HG03575 (cell line): ENCODE data around the gene RDH16.
"Not testable (repeated sequence)": the region's sequence is repeated elsewhere in the genome, so short reads cannot be mapped to it uniquely, and the experiment has no call there.

Source experiments
- ATAC-seq: cut with Tn5 transposase; IDR thresholded peaks from one replicate; pipeline ENCODE4 v1.9.1; 2021; ENCODE audit not compliant: unreplicated experiment, insufficient number of reproducible peaks, low FRiP score; ENCODE audit errors: extremely low read depth

RDH16 gene

GRCh38 chr12:56932146-56932545, 25.3 kb downstream of the RDH16 start:
- ATAC-seq, result no peak

DNA sequence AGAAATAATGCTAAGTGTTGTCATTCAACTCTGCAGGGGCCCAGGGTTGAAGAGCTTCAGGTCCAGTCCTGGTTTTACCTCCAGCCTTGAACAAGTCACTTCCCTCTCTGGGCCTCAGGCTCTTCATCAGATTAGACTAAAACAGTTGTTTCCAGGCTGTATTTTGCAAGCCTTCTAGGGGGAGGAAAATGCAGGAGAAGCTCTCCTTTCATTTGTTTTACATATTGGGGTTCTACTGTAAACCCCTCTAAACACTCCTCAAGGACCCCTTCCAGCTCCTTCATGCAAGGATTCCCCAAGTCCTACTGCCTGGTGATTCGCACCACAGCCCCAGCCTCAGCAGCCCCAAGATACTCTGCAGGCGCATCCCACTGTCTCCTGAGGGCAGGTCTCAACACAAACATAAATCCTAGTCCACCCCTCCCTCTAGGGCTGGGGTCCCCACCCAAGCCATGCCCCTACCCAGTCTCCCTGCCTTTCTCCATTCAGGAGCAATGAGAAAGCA, 25.9 kb downstream of the RDH16 start:
- no peak for ATAC-seq

DNA sequence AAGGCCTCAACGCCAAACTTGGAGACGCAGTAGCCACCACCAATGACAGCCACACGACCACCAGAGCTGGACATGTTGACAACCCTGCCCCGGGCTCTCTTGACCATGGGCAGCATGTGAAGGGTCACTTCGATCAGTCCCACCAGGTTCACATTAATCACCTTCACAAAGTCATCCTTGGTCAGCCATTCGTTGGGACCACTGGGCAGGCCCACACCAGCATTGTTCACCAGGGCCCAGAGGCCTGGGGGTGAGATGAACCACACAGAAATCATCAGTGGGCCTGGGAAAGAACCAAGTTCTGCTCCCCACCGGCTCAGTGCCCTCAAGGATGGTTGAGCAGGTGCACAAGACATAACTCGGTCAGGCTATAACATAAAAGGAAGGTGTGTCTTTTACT, 27.2 kb downstream of the RDH16 start:
- ATAC-seq, result no peak

DNA sequence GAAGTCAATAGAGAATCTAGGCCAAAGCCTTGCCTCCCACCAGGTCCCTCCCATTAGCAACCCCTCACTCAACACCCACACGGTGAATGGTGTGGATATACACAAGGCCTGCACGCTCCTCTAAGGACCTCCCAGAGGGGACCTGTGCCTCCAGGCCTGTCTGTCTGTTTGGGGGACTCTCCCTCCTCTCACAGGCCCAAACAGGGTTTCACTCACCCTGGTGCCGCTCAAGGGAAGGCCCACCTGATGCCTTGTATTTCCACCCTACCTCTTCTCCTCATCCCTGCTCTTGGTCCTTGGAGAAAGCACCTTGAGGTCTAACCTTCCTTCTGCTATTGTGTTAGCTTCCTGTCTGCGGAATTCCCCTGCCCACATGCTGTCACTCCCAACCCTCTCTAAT, 27.6 kb downstream of the RDH16 start:
- no peak for ATAC-seq

- no peak for ATAC-seq
Observed at GRCh38 chr12:56928262-56928661, 29.1 kb downstream of the RDH16 start.

DNA sequence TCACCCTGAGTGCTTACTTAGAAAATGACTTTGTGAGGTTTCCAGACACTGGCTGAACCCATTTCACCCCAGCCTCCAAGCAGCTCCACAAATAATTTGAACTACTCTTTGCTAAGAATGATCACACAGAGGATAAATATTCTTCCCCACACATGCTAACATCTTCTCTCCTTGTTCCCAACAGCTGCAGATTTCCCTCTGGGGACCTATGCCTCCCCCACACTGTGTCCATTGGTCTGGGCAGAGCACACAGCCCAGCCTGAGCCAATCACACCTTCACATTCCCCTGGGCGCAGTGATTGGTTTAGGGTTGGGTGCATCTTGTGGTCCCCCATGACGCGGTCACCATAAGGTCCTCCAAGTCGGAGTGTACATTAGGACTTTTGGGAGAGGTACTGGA, 30.1 kb downstream of the RDH16 start:
- ATAC-seq, result no peak

DNA sequence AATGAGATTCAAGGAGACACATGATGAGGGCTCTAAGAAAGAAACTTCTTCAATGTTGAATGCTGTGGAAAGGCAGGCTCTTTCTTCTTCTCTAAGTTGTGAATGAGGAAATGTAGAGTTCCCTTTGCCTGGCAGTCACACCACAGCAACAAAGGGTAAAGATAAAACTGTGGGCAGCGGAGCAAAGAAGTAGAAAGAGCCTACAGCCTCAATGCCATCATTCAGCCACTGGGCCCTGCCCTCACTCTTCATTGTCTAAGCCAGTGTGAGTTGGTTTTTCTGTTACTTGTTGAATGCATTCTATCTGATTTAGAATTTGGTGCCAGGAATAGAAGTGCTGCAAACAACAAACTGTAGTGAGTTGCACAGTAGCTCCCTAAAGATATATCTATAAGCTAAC, 35.4 kb downstream of the RDH16 start:
- no peak for ATAC-seq

- ATAC-seq, result no peak
Observed at GRCh38 chr12:56921346-56921745, 36.1 kb downstream of the RDH16 start.

DNA sequence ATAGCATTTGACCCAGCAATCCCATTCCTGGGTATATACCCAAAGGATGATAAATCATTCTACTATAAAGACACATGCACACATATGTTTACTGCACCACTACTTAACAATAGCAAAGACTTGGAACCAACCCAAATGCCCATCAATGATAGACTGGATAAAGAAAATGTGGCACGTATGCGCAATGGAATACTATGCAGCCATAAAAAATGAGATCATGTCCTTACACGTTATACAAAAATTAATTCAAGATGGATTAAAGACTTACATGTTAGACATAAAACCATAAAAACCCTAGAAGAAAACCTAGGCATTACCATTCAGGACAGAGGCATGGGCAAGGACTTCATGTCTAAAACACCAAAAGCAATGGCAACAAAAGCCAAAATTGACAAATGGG, 39.3 kb downstream of the RDH16 start:
- ATAC-seq, result not testable (repeated sequence)

- ATAC-seq, result no peak
Observed at GRCh38 chr12:56916996-56917333, 40.4 kb downstream of the RDH16 start.

DNA sequence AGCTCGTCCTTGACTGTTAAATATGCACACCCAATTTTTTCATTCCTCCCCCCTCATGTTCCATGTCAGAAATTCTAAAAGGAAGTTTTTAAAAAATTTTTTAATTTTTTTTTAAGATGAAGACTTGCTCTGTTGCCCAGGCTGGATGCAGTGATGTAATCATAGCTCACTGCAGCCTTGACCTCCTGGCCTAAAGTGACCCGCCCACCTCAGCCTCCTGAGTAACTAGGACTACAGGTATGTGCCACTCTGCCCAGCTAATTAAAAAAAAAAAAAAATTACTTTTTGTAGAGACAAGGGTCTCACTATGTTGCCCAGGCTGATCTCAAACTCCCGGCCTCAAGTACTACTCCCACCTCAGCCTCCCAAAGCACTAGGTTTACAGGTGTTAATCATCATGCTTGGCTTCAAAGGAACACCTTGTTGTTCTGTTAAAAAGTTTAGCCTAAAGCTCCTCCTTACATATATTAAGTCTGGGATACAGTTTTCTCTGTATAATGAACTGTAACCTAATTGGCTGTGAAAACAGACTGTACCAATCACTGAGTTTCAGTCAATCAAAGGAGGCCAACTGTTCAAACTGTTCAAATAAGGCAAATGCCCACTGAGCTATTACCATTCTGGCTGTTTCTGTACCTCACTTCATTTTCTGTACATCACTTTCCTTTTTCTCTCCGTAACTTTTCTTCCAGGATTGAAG, 41.0 kb downstream of the RDH16 start:
- ATAC-seq, result no peak

GRCh38 chr12:56914724-56915123, 42.7 kb downstream of the RDH16 start:
- no peak for ATAC-seq

DNA sequence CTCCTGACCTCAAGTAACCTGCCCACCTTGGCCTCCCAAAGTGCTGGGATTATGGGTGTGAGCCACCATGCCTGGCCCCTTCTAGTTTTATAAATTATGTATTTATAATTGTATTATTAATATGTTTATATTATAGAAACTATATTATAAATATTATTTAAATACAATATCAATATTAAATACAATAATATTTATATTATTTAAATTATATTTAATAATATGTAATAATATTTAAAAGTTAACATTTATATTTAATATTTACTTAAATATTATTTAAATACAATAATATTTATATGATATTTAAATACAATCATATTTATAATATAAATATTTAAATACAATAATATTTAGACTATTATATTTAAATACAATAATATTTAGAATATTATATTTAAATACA, 43.2 kb downstream of the RDH16 start:
- ATAC-seq, result no peak

DNA sequence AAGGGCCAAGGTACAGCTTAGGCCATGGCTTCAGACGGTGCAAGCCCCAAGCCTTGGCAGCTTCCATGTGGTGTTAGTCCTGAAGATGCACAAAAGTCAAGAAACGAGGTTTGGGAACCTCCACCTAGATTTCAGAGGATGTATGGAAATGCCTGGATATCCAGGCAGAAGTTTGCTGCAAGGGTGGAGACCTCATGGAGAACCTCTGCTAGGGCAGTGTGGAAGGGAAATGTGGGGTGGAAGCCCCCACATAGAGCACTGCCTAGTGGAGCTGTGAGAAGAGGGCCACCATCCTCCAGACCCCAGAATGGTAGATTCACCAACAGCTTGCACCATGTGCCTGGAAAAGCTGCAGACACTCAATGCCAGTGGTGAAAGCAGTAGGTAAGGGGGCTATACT, 48.0 kb downstream of the RDH16 start:
- not testable (repeated sequence) for ATAC-seq

DNA sequence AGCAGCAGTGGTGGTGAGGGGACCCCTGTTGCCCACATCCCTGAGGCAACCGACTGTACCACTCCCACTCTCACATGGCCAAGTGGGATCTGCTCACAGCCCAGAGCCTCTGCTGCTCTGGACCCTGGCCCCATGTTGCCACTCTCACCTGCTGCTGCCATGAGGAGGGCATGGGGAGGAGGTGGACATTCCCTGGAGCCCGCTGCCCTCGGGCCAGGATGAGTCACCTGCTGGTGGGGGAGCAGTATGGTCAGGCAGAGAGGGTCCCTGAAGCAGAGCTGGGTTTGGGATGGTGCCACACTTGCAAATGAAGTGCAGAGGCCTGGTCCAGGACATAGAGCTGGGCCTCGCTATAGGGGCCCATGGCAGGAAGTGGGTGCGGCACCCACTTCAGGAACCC, 49.3 kb downstream of the RDH16 start:
- ATAC-seq, result no peak

DNA sequence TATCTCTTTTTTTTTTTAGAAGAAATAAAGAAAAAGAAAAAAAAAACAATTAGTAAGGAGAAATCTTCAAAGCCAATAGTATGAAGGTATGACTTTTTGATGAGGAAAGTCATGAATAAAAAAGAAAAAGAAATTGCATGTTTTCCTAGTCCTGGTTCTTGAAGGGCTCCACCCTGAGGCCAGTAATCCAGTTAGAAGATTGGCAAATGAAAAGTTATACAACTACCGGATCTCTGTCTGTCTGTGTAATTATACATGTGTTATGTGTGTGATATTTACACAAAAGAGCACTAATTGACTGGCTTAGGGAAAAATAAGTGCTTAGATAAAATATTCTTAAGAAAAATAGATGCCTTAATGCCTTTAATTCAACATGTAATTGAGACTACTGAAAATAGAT, 51.6 kb downstream of the RDH16 start:
- no peak for ATAC-seq

DNA sequence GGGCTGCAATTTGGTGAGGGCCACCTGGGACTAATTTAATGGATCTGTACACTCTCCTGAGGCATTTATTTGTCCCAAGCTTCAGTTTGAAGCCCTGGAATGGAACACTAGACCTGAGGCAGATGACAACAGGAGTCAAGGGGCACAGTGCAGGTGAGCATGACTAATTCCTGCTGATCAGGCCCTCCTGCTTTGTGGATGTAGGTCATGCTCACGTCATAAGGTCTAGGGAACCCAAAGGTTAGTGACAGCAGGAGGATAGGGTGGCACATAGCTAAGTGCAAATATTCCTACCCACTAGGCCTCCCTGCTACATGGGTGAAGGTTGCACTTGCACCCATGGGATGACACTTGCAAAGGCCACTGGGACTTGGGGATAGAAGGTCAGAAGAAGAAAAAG, 54.0 kb downstream of the RDH16 start:
- no peak for ATAC-seq
